Panc1 (cell line): Measurements from ENCODE around the gene PLXNC1. TPM values are rescaled to one million over a fixed set of nuclear protein-coding genes. Genes with fewer than 3 reads are reported as not detected.

Source experiments
- ATAC-seq: fragments of 200-7000 bp; cut with Tn5 transposase; 2 replicates; pipeline ENCODE4 v1.9.1; 2020; ENCODE audit warnings: mild to moderate bottlenecking, moderate library complexity
- BruUV-seq: library from RNA; stranded (reverse); fragments of 400-500 nt; replicated peaks from 2 replicates; lab custom pipeline; 2021; lab: Mats Ljungman, UMichigan
- CTCF ChIA-PET: fragments of 300-600 bp; sonication (Branson Sonifier 250); formaldehyde crosslinking; loops from one replicate; lab custom pipeline; 2022; ENCODE audit warnings: antibody characterized with exemption; lab: Charles Lee
- POLR2A ChIA-PET: fragments of 300-600 bp; sonication (Branson Sonifier 250); formaldehyde crosslinking; loops from one replicate; lab custom pipeline; 2022; ENCODE audit warnings: antibody characterized with exemption; lab: Charles Lee
- DNase-seq: peaks from one replicate; pipeline ENCODE4 v3.0.0-alpha.2; 2010; ENCODE audit warnings: low read depth, low spot score
- H3K27ac ChIP-seq: 2 replicates; pipeline ENCODE4 v1.5.1; 2011; ENCODE audit warnings: mild to moderate bottlenecking, low read length, inconsistent platforms
- H3K27me3 ChIP-seq: fragments of 200-500 bp; sonication (Bioruptor generic); 2 replicates; pipeline ENCODE4 v1.6.0; 2014; ENCODE audit warnings: low read length, inconsistent platforms; ENCODE audit not compliant: control insufficient read depth, insufficient read depth
- H3K36me3 ChIP-seq: fragments of 200-500 bp; sonication (Bioruptor generic); 2 replicates; pipeline ENCODE4 v1.5.1; 2014; ENCODE audit warnings: inconsistent platforms, mild to moderate bottlenecking, low read length, moderate library complexity; ENCODE audit not compliant: control insufficient read depth, insufficient read depth
- H3K4me1 ChIP-seq: 2 replicates; pipeline ENCODE4 v1.5.1; 2011; ENCODE audit warnings: inconsistent platforms, mild to moderate bottlenecking, low read length, moderate library complexity; ENCODE audit not compliant: control insufficient read depth, insufficient read depth
- H3K4me3 ChIP-seq, 2 experiments: 2 replicates each; pipeline ENCODE4 v1.5.1; 2011 to 2012; ENCODE audit warnings: low read depth in 2 of 2, low read length in 2 of 2, mild to moderate bottlenecking in 2 of 2, inconsistent platforms in 1 of 2, moderate library complexity in 1 of 2
- H3K9me3 ChIP-seq: fragments of 200-500 bp; sonication (Bioruptor generic); 2 replicates; pipeline ENCODE4 v1.5.1; 2014; ENCODE audit warnings: low read depth, mild to moderate bottlenecking, inconsistent platforms, low read length, moderate library complexity; ENCODE audit not compliant: control insufficient read depth, insufficient read depth
- POLR2AphosphoS5 ChIP-seq: IDR thresholded peaks from 2 replicates; pipeline ENCODE4 v1.6.1; 2012; ENCODE audit warnings: mild to moderate bottlenecking, low read depth, low read length, moderate library complexity
- SIN3A ChIP-seq: IDR thresholded peaks from 2 replicates; pipeline ENCODE4 v1.6.1; 2012; ENCODE audit warnings: low read depth, mild to moderate bottlenecking, low read length, moderate library complexity, borderline replicate concordance; ENCODE audit not compliant: insufficient read depth
- TCF7L2 ChIP-seq: IDR thresholded peaks from 2 replicates; pipeline ENCODE4 v1.6.1; 2011; ENCODE audit warnings: mild to moderate bottlenecking, low read depth, low read length, inconsistent platforms
- in situ Hi-C: cut with HindIII; loops from 2 replicates; pipeline ENCODE4 v1.10.0; 2016; ENCODE audit warnings: low sequenced_read_pairs, low pct_unique_long_range_greater_than_20kb
- intact Hi-C: fragments of 100-400 bp; cut with micrococcal nuclease; formaldehyde crosslinking; loops from one replicate; pipeline ENCODE4 v1.10.0; 2022; ENCODE audit not compliant: unreplicated experiment
- total RNA-seq: library from RNA; stranded (reverse); gene quantifications from one replicate; pipeline ENCODE4 v1.2.1, GENCODE V29; 2021; ENCODE audit not compliant: unreplicated experiment
- TF ChIP-seq, protein P1 (sequence below), 2 experiments: IDR thresholded peaks; 2 replicates each; pipeline ENCODE4 v1.6.1; 2011 to 2012; ENCODE audit warnings: low read depth in 2 of 2, control low read depth in 1 of 2, low read length in 1 of 2, mild to moderate bottlenecking in 1 of 2, moderate library complexity in 1 of 2; ENCODE audit not compliant: insufficient read depth in 1 of 2
- TF ChIP-seq, protein P2 (sequence below): fragments of 450-650 bp; IDR thresholded peaks from 2 replicates; pipeline ENCODE4 v1.5.1; 2017; ENCODE audit warnings: mild to moderate bottlenecking

PLXNC1 gene
- total RNA-seq, 1 experiment from 2014 or later, result 0.57 TPM

DNA sequence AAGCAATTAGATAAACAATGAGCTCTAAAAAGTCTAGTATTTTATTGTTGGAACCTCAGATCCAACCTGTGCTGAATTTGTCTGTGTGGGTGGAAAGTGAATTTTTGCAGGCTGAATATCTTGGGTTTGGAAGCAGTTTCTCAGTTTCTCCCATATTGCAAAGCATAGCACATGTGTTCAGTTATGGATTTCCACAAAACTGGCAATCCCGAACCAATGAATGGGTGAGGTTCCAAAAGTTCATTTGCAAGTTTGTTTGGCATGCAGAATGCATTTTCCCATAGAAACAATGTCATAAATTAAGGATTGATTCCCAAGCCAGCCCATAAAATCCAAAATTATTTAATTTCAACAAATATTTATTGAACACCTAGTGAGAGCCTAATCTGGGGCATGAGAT is 43.4 kb downstream of the PLXNC1 start:
- no TSS peak for BruUV-seq
- Histone ChIP-seq H3K36me3 (no peaks in the 10 kb centered on the region), H3K4me3 (no peak overlapping the region), H3K27me3 (no peaks in the 10 kb centered on the region; the same call in 1 of the 2 replicates), H3K27ac (no peak overlapping the region), H3K9me3 (no peaks in the 10 kb centered on the region), H3K4me1 (no peaks in the 10 kb centered on the region)
- in situ Hi-C loops, result no loop called here
- ChIA-PET POLR2A (no interaction called here), CTCF (no interaction called here)
- ATAC-seq, result no peak
- DNase-seq, result no peak
- intact Hi-C loops, result no loop called here
- no peak for TF ChIP-seq TCF7L2
- TF ChIP-seq SIN3A, result no peak
- no peak for TF ChIP-seq POLR2AphosphoS5
- TF ChIP-seq, protein P1, sequence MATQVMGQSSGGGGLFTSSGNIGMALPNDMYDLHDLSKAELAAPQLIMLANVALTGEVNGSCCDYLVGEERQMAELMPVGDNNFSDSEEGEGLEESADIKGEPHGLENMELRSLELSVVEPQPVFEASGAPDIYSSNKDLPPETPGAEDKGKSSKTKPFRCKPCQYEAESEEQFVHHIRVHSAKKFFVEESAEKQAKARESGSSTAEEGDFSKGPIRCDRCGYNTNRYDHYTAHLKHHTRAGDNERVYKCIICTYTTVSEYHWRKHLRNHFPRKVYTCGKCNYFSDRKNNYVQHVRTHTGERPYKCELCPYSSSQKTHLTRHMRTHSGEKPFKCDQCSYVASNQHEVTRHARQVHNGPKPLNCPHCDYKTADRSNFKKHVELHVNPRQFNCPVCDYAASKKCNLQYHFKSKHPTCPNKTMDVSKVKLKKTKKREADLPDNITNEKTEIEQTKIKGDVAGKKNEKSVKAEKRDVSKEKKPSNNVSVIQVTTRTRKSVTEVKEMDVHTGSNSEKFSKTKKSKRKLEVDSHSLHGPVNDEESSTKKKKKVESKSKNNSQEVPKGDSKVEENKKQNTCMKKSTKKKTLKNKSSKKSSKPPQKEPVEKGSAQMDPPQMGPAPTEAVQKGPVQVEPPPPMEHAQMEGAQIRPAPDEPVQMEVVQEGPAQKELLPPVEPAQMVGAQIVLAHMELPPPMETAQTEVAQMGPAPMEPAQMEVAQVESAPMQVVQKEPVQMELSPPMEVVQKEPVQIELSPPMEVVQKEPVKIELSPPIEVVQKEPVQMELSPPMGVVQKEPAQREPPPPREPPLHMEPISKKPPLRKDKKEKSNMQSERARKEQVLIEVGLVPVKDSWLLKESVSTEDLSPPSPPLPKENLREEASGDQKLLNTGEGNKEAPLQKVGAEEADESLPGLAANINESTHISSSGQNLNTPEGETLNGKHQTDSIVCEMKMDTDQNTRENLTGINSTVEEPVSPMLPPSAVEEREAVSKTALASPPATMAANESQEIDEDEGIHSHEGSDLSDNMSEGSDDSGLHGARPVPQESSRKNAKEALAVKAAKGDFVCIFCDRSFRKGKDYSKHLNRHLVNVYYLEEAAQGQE (IDR thresholded peaks at IDR 0.05; ENCODE audit: insufficient read depth in 1 of 2, low read depth in 2 of 2, low read length in 1 of 2), result no peak
- TF ChIP-seq, protein P2, sequence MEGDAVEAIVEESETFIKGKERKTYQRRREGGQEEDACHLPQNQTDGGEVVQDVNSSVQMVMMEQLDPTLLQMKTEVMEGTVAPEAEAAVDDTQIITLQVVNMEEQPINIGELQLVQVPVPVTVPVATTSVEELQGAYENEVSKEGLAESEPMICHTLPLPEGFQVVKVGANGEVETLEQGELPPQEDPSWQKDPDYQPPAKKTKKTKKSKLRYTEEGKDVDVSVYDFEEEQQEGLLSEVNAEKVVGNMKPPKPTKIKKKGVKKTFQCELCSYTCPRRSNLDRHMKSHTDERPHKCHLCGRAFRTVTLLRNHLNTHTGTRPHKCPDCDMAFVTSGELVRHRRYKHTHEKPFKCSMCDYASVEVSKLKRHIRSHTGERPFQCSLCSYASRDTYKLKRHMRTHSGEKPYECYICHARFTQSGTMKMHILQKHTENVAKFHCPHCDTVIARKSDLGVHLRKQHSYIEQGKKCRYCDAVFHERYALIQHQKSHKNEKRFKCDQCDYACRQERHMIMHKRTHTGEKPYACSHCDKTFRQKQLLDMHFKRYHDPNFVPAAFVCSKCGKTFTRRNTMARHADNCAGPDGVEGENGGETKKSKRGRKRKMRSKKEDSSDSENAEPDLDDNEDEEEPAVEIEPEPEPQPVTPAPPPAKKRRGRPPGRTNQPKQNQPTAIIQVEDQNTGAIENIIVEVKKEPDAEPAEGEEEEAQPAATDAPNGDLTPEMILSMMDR, result no peak

DNA sequence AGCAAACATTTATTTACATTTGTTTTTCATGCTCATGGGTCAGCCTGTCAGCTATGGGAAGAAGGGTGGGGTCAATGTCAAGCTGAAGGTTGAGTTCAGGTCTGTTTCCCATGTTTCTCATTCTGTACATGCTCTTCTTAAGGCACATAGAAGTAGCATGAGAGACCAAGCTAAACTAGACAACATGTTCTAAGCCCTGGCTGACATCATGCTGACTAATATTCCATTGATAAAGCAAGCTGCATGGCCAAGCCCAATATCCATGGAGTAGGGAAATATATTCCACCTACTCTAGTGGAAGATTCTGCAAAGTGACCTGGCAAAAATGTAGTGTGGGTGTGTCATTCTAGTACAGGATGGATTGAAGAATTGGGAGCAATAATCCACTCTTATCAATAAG is 44.1 kb downstream of the PLXNC1 start:
- TF ChIP-seq, protein P2, result no peak
- no peak for TF ChIP-seq TCF7L2
- no peak for TF ChIP-seq POLR2AphosphoS5
- TF ChIP-seq, protein P1 (IDR thresholded peaks at IDR 0.05; ENCODE audit: insufficient read depth in 1 of 2, low read depth in 2 of 2, low read length in 1 of 2), result no peak
- no peak for TF ChIP-seq SIN3A
- Histone ChIP-seq H3K36me3 (no peaks in the 10 kb centered on the region), H3K4me1 (no peaks in the 10 kb centered on the region), H3K27me3 (no peaks in the 10 kb centered on the region; the same call in 1 of the 2 replicates), H3K27ac (no peak overlapping the region), H3K9me3 (no peaks in the 10 kb centered on the region), H3K4me3 (no peak overlapping the region)
- no peak for DNase-seq
- POLR2A ChIA-PET, result no interaction called here
- no TSS peak for BruUV-seq
- intact Hi-C loops, result no loop called here
- CTCF ChIA-PET, result no interaction called here
- in situ Hi-C loops, result no loop called here
- ATAC-seq, result no peak
